PC-9 (cell line): ENCODE results near the gene DCTN2. TPM values are rescaled to one million over a fixed set of nuclear protein-coding genes. Genes with fewer than 3 reads are reported as not detected.

ENCODE experiments used
- BruUV-seq: library from RNA; stranded (reverse); fragments of 400-500 nt; replicated peaks from 2 replicates; lab custom pipeline; 2021; lab: Mats Ljungman, UMichigan
- CTCF ChIA-PET: fragments of 300-600 bp; sonication (Branson Sonifier 250); formaldehyde crosslinking; loops from one replicate; lab custom pipeline; 2022; ENCODE audit warnings: antibody characterized with exemption; lab: Charles Lee
- POLR2A ChIA-PET: fragments of 300-600 bp; sonication (Branson Sonifier 250); formaldehyde crosslinking; loops from one replicate; lab custom pipeline; 2022; ENCODE audit warnings: antibody characterized with exemption; ENCODE audit not compliant: unreplicated experiment; lab: Charles Lee
- DNase-seq, 2 experiments: peaks; one replicate each; pipeline versions ENCODE4 v3.0.0 to v3.0.0-alpha.2; 2015 to 2022; ENCODE audit warnings: mixed read lengths in 1 of 2
- H2AFZ ChIP-seq: fragments of 200-600 bp; sonication (generic); 2 replicates; pipeline ENCODE4 v1.8.1; 2017; ENCODE audit warnings: antibody characterized with exemption
- H3F3A ChIP-seq: fragments of 200-600 bp; sonication (generic); 2 replicates; pipeline ENCODE4 v1.8.1; 2017; ENCODE audit warnings: antibody characterized with exemption, mild to moderate bottlenecking, low read depth; ENCODE audit not compliant: insufficient read depth
- H3K27ac ChIP-seq: fragments of 200-600 bp; sonication (generic); 2 replicates; pipeline ENCODE4 v1.6.1; 2016; ENCODE audit warnings: mixed run types
- H3K27me3 ChIP-seq: fragments of 200-600 bp; sonication (generic); 2 replicates; pipeline ENCODE4 v1.6.1; 2016; ENCODE audit warnings: low read depth, mixed run types; ENCODE audit not compliant: insufficient read depth
- H3K36me3 ChIP-seq: fragments of 200-600 bp; sonication (generic); 2 replicates; pipeline ENCODE4 v1.6.1; 2016; ENCODE audit warnings: low read depth, mixed run types
- H3K4me1 ChIP-seq: fragments of 200-600 bp; sonication (generic); replicated peaks from 2 replicates; pipeline ENCODE4 v1.6.1; 2016; ENCODE audit warnings: mixed run types; ENCODE audit not compliant: insufficient read depth
- H3K4me2 ChIP-seq: fragments of 200-600 bp; sonication (generic); 2 replicates; pipeline ENCODE4 v1.6.1; 2017; ENCODE audit warnings: mixed run types
- H3K4me3 ChIP-seq: fragments of 200-600 bp; sonication (generic); 2 replicates; pipeline ENCODE4 v1.6.1; 2016; ENCODE audit warnings: mixed run types
- H3K79me2 ChIP-seq: fragments of 200-600 bp; sonication (generic); 2 replicates; pipeline ENCODE4 v1.6.1; 2017; ENCODE audit warnings: low read depth, mixed run types
- H3K9me2 ChIP-seq: fragments of 200-600 bp; sonication (generic); 2 replicates; pipeline ENCODE4 v1.8.1; 2017; ENCODE audit warnings: mild to moderate bottlenecking; ENCODE audit not compliant: insufficient read depth
- H3K9me3 ChIP-seq: fragments of 200-600 bp; sonication (generic); 2 replicates; pipeline ENCODE4 v1.8.1; 2016; ENCODE audit warnings: low read depth; ENCODE audit not compliant: insufficient read depth
- H4K20me1 ChIP-seq: fragments of 200-600 bp; sonication (generic); 2 replicates; pipeline ENCODE4 v1.8.1; 2017; ENCODE audit not compliant: insufficient read depth
- CTCF ChIP-seq: fragments of 200-600 bp; sonication (generic); conservative IDR thresholded peaks from 2 replicates; pipeline ENCODE4 v1.6.1; 2017; ENCODE audit warnings: mixed run types, antibody characterized with exemption, mild to moderate bottlenecking, moderate library complexity
- EZH2 ChIP-seq: fragments of 200-600 bp; sonication (generic); IDR thresholded peaks from 2 replicates; pipeline ENCODE4 v1.8.0; 2017; ENCODE audit warnings: antibody characterized with exemption, low read depth
- intact Hi-C: fragments of 100-400 bp; cut with micrococcal nuclease; formaldehyde crosslinking; loops from one replicate; pipeline ENCODE4 v1.10.0; 2022; ENCODE audit not compliant: unreplicated experiment
- total RNA-seq: library from RNA; stranded (reverse); gene quantifications from 2 replicates; pipeline ENCODE4 v1.2.3, GENCODE V29; 2021

The DCTN2 gene
- total RNA-seq, 1 experiment from 2014 or later: 105 TPM

GRCh38 chr12:57491393-57492280, 55.4 kb downstream of the DCTN2 start:
- Histone ChIP-seq H3K79me2 (peaks cover 41% of the 10 kb centered on the region), H3K4me3 (no peak overlapping the region), H3K27ac (no peak overlapping the region), H3K9me2 (no peaks in the 10 kb centered on the region), H3K4me2 (no peak overlapping the region), H3K9me3 (no peaks in the 10 kb centered on the region), H3K36me3 (peaks cover 43% of the 10 kb centered on the region), H4K20me1 (peaks cover 41% of the 10 kb centered on the region), H3K4me1 (no peaks in the 10 kb centered on the region; the same call in 1 of the 2 replicates), H3F3A (peaks cover 35% of the 10 kb centered on the region; the same call in 1 of the 2 replicates), H2AFZ (no peak overlapping the region), H3K27me3 (no peaks in the 10 kb centered on the region)
- POLR2A ChIA-PET: no interaction called here
- CTCF ChIA-PET: no interaction called here
- intact Hi-C loops: no loop called here
- no TSS peak for BruUV-seq
- no peak for DNase-seq
- TF ChIP-seq EZH2 (no peak), CTCF (0 out of 2 replicates have a peak, but pooled peaks have one; percentile 27)

- intact Hi-C loops: no loop called here
- no peaks in the 10 kb centered on the region; the same call in 1 of the 2 replicates for H3K4me1 ChIP-seq
- peaks cover 35% of the 10 kb centered on the region; the same call in 1 of the 2 replicates for H3F3A ChIP-seq
- H3K9me3 ChIP-seq: no peaks in the 10 kb centered on the region
- POLR2A ChIA-PET: no interaction called here
- no peak overlapping the region for H3K27ac ChIP-seq
- TF ChIP-seq EZH2 (no peak), CTCF (no peak)
- H3K9me2 ChIP-seq: no peaks in the 10 kb centered on the region
- CTCF ChIA-PET: no interaction called here
- BruUV-seq: no TSS peak
- DNase-seq: no peak
- H3K36me3 ChIP-seq: peaks cover 43% of the 10 kb centered on the region
- peaks cover 41% of the 10 kb centered on the region for H3K79me2 ChIP-seq
- 0 out of 2 replicates have a peak overlapping the region, but pooled peaks have one; percentile 98 for H3K4me2 ChIP-seq
- no peaks in the 10 kb centered on the region for H3K27me3 ChIP-seq
- H3K4me3 ChIP-seq: no peak overlapping the region
- no peak overlapping the region for H2AFZ ChIP-seq
- peaks cover 37% of the 10 kb centered on the region for H4K20me1 ChIP-seq
Observed at GRCh38 chr12:57490126-57490525, 56.9 kb downstream of the DCTN2 start.

- Histone ChIP-seq H3K27ac (0 out of 2 replicates have a peak overlapping the region, but pooled peaks have one; percentile 3), H3K27me3 (no peaks in the 10 kb centered on the region)
- intact Hi-C loops: no loop called here
Observed at GRCh38 chr12:57489157-57489641, 57.8 kb downstream of the DCTN2 start.

More at GRCh38 chr12:57489157-57489641, 57.8 kb downstream of the DCTN2 start:
- CTCF ChIA-PET: interaction anchor here (0.6 to 0.7 kb wide), 3 partner anchors 31 to 356 kb away, joined by 3 to 11 read pairs (median 3); no protein-coding TSS in a partner anchor
- H3F3A ChIP-seq: peaks cover 35% of the 10 kb centered on the region; the same call in 1 of the 2 replicates
- BruUV-seq: TSS peak; percentile 48
- peak overlapping the region; percentile 97 for H3K4me3 ChIP-seq
- peak overlapping the region; percentile 98 for H3K4me2 ChIP-seq
- H4K20me1 ChIP-seq: peaks cover 36% of the 10 kb centered on the region
- peaks cover 41% of the 10 kb centered on the region for H3K79me2 ChIP-seq
- H3K9me3 ChIP-seq: no peaks in the 10 kb centered on the region
- H3K4me1 ChIP-seq: no peaks in the 10 kb centered on the region; the same call in 1 of the 2 replicates
- no peak for TF ChIP-seq EZH2
- TF ChIP-seq CTCF: no peak
- H3K9me2 ChIP-seq: no peaks in the 10 kb centered on the region
- peaks cover 43% of the 10 kb centered on the region for H3K36me3 ChIP-seq
- POLR2A ChIA-PET: no interaction called here
- H2AFZ ChIP-seq: no peak overlapping the region
- DNase-seq: no peak
